RWPE2 (cell line): ENCODE measurements around the gene SMO.
A peak's percentile ranks its signal among the peaks of the same experiment; 100 is the strongest.

Experiments used
- ATAC-seq: fragments of 200-7000 bp; cut with Tn5 transposase; 3 replicates; pipeline ENCODE4 v1.9.1; 2021; ENCODE audit warnings: low read depth
- DNase-seq: peaks from one replicate; pipeline ENCODE4 v3.0.0-alpha.2; 2020; ENCODE audit warnings: low spot score
- H3K27ac ChIP-seq: fragments of 450-650 bp; 2 replicates; pipeline ENCODE4 v1.5.1; 2017; ENCODE audit warnings: mild to moderate bottlenecking; ENCODE audit not compliant: poor library complexity, severe bottlenecking
- H3K27me3 ChIP-seq: fragments of 250-450 bp; sonication (Bioruptor Pico); 2 replicates; pipeline ENCODE4 v1.5.1; 2021; ENCODE audit warnings: mild to moderate bottlenecking, moderate library complexity; ENCODE audit not compliant: insufficient read depth, poor library complexity, severe bottlenecking
- H3K36me3 ChIP-seq: fragments of 250-450 bp; sonication (Bioruptor Pico); 2 replicates; pipeline ENCODE4 v1.5.1; 2020; ENCODE audit warnings: low read depth, mild to moderate bottlenecking, moderate library complexity
- H3K4me1 ChIP-seq: fragments of 250-450 bp; sonication (Bioruptor Pico); 2 replicates; pipeline ENCODE4 v1.5.1; 2021; ENCODE audit warnings: mild to moderate bottlenecking, moderate library complexity; ENCODE audit not compliant: insufficient read depth, poor library complexity, severe bottlenecking
- H3K4me3 ChIP-seq: fragments of 250-450 bp; sonication (Bioruptor Pico); 2 replicates; pipeline ENCODE4 v1.5.1; 2021; ENCODE audit warnings: mild to moderate bottlenecking, moderate library complexity; ENCODE audit not compliant: severe bottlenecking
- H3K9me3 ChIP-seq: fragments of 250-450 bp; sonication (Bioruptor Pico); 2 replicates; pipeline ENCODE4 v1.5.1; 2021; ENCODE audit warnings: mild to moderate bottlenecking, moderate library complexity; ENCODE audit not compliant: severe bottlenecking
- TF ChIP-seq, protein P1 (sequence below): fragments of 450-650 bp; IDR thresholded peaks from one replicate; pipeline ENCODE4 v1.5.1; 2017; ENCODE audit warnings: mild to moderate bottlenecking, moderate library complexity; ENCODE audit not compliant: poor library complexity, severe bottlenecking

The SMO gene

DNA sequence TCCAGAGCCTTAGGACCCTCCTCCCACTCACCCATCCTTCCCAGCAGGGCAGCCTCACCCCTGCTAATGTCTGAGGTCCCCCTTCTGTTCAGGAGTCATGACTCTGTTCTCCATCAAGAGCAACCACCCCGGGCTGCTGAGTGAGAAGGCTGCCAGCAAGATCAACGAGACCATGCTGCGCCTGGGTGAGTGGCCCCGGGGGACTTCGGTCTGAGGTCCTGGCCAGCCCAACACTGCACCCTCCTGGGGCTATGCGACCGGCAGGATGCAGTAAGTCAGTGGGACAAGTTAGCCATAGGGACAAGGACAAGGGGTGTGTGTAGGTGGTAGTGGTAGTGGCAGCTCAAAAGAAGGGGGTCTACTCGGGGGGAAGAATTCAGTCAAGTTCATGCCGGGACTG is 20.2 kb downstream of the SMO start:
- TF ChIP-seq, protein P1, sequence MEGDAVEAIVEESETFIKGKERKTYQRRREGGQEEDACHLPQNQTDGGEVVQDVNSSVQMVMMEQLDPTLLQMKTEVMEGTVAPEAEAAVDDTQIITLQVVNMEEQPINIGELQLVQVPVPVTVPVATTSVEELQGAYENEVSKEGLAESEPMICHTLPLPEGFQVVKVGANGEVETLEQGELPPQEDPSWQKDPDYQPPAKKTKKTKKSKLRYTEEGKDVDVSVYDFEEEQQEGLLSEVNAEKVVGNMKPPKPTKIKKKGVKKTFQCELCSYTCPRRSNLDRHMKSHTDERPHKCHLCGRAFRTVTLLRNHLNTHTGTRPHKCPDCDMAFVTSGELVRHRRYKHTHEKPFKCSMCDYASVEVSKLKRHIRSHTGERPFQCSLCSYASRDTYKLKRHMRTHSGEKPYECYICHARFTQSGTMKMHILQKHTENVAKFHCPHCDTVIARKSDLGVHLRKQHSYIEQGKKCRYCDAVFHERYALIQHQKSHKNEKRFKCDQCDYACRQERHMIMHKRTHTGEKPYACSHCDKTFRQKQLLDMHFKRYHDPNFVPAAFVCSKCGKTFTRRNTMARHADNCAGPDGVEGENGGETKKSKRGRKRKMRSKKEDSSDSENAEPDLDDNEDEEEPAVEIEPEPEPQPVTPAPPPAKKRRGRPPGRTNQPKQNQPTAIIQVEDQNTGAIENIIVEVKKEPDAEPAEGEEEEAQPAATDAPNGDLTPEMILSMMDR: no peak
- no peak overlapping the region for H3K27ac ChIP-seq
- DNase-seq (no peak), ATAC-seq (no peak)
- H3K4me1 ChIP-seq: no peaks in the 10 kb centered on the region
- no peaks in the 10 kb centered on the region for H3K36me3 ChIP-seq
- no peaks in the 10 kb centered on the region for H3K27me3 ChIP-seq
- H3K4me3 ChIP-seq: no peak overlapping the region
- no peaks in the 10 kb centered on the region for H3K9me3 ChIP-seq

DNA sequence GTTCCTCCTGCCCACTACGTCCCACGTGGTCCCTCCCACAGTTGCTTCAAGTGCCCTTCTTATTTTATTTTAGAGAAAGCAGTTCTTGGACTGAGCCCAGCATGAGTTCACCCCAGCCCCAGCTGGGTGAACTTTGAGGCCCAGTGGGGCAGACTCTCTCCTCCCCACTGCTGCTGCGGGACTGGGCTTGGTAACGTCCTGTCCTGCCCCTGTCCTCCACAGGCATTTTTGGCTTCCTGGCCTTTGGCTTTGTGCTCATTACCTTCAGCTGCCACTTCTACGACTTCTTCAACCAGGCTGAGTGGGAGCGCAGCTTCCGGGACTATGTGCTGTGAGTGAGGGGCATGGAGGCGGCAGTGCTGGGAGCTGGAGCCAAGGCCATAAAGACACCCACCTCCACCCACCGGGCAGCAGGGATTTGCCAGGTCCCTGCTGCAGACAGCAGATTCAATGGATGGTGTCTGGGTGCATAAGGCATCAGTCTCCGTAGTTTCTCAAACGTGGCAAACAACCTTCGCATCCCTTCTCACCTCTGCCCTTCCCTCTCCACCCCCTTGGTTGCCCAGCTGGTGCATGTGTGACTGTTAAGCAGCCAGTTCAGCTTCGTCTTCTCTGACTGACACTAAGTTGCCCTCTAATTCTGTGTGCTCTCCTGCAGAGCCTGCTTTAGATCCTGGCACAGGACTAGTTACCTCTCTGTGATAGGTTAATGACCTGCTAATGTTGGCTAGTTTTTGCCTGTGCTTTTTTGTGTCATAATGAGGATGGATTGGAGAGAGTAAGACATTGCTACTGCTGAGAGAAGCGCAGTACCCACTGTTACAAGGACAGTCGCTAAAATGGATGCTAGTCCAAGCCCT is 20.9 kb downstream of the SMO start:
- TF ChIP-seq, protein P1: no peak
- DNase-seq (no peak), ATAC-seq (no peak)
- Histone ChIP-seq H3K9me3 (no peaks in the 10 kb centered on the region), H3K36me3 (no peaks in the 10 kb centered on the region), H3K27me3 (no peaks in the 10 kb centered on the region), H3K4me1 (no peaks in the 10 kb centered on the region), H3K27ac (no peak overlapping the region), H3K4me3 (no peak overlapping the region)

DNA sequence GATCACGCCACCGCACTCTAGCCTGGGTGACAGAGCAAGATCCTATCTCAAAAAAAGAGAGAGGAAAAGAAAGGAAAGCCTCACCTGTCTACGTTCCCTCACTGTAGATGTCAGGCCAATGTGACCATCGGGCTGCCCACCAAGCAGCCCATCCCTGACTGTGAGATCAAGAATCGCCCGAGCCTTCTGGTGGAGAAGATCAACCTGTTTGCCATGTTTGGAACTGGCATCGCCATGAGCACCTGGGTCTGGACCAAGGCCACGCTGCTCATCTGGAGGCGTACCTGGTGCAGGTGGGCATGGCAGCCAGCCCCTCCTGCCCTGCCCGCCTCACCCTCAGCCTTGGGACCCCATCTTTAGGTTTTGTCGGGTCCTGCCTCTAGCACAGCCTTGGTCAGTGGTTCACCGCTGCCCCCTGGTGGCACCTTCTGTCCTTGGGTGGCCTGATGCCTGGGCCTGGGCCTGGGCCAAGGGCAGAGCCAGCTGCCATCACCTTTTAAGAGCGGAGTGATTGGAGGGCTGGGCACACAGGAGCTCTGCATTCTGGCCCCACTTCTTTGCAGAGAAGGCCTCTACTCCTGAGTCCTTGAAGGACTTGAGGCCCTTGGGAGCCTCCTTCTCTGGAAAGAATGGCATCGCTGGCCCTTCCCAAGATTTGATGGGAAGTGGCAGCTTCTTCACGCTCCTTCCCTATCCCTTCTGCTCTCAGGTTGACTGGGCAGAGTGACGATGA is 22.0 kb downstream of the SMO start:
- TF ChIP-seq, protein P1: peak; percentile 88
- ATAC-seq (peak; percentile 81), DNase-seq (no peak)
- Histone ChIP-seq H3K27me3 (no peaks in the 10 kb centered on the region), H3K4me1 (no peaks in the 10 kb centered on the region), H3K4me3 (no peak overlapping the region), H3K27ac (no peak overlapping the region), H3K36me3 (no peaks in the 10 kb centered on the region), H3K9me3 (no peaks in the 10 kb centered on the region)

DNA sequence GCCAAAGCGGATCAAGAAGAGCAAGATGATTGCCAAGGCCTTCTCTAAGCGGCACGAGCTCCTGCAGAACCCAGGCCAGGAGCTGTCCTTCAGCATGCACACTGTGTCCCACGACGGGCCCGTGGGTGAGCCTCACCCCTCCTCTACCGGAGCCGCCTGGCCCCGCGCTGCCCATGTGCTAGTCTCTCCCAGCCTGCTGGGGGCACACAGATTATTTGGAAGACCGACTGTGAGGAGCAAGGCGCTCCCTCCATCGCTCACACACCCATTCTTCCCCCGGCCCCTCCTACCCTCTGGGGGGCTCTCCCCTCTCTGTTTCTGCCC is 22.5 kb downstream of the SMO start:
- Histone ChIP-seq H3K27me3 (no peaks in the 10 kb centered on the region), H3K9me3 (no peaks in the 10 kb centered on the region), H3K27ac (no peak overlapping the region), H3K4me1 (no peaks in the 10 kb centered on the region), H3K4me3 (no peak overlapping the region), H3K36me3 (no peaks in the 10 kb centered on the region)
- DNase-seq (no peak), ATAC-seq (no peak)
- TF ChIP-seq, protein P1: no peak

DNA sequence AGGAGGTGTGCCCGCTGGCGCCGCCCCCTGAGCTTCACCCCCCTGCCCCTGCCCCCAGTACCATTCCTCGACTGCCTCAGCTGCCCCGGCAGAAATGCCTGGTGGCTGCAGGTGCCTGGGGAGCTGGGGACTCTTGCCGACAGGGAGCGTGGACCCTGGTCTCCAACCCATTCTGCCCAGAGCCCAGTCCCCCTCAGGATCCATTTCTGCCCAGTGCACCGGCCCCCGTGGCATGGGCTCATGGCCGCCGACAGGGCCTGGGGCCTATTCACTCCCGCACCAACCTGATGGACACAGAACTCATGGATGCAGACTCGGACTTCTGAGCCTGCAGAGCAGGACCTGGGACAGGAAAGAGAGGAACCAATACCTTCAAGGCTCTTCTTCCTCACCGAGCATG is 23.7 kb downstream of the SMO start:
- Histone ChIP-seq H3K27ac (no peak overlapping the region), H3K27me3 (no peaks in the 10 kb centered on the region), H3K4me3 (no peak overlapping the region), H3K4me1 (no peaks in the 10 kb centered on the region), H3K9me3 (no peaks in the 10 kb centered on the region), H3K36me3 (no peaks in the 10 kb centered on the region)
- ATAC-seq: no peak
- no peak for DNase-seq
- TF ChIP-seq, protein P1: no peak
